ENCODE results near the gene CUX1. TPM values are rescaled to one million over a fixed set of nuclear protein-coding genes. Genes with fewer than 3 reads are reported as not detected.

Gene CUX1
- total and polyA plus RNA-seq, 9 donors, result 42.2 to 151 (median 126) TPM

GRCh38 chr7:102266541-102266940, 449.1 kb downstream of the CUX1 start:
- no peak for DNase-seq
- no peak overlapping the region for H3K27ac ChIP-seq
- H3K9me3 ChIP-seq, result no peaks in the 10 kb centered on the region
- H3K36me3 ChIP-seq, result no peaks in the 10 kb centered on the region
- TF ChIP-seq POLR2A (IDR thresholded peaks at IDR 0.05) (no peak), EP300 (IDR thresholded peaks at IDR 0.05) (no peak), CTCF (IDR thresholded peaks at IDR 0.05) (no peak)
- no peak overlapping the region for H3K4me3 ChIP-seq
- H3K4me1 ChIP-seq (ENCODE audit: insufficient read depth), result no peaks in the 10 kb centered on the region
- intact Hi-C loops (cut with DNase I), result no loop called here
- H3K27me3 ChIP-seq, result no peaks in the 10 kb centered on the region
- 62 to 72% (median 66%) methylated on average over 14 of the region's 14 CpGs for WGBS, 3 donors

GRCh38 chr7:102268635-102269034, 451.2 kb downstream of the CUX1 start:
- intact Hi-C loops (cut with DNase I), result no loop called here
- Histone ChIP-seq H3K36me3 (no peaks in the 10 kb centered on the region), H3K9me3 (no peaks in the 10 kb centered on the region), H3K27me3 (no peaks in the 10 kb centered on the region), H3K4me1 (ENCODE audit: insufficient read depth) (peaks cover 2% of the 10 kb centered on the region), H3K27ac (no peak overlapping the region), H3K4me3 (no peak overlapping the region)
- no peak for TF ChIP-seq POLR2A (IDR thresholded peaks at IDR 0.05)
- 84 to 92% (median 85%) methylated on average over 10 of the region's 10 CpGs for WGBS, 3 donors
- DNase-seq, result no peak

GRCh38 chr7:102270178-102270887, 452.9 kb downstream of the CUX1 start:
- 62 to 69% (median 68%) methylated on average over 11 to 13 of the region's 13 CpGs for WGBS, 3 donors

DNA sequence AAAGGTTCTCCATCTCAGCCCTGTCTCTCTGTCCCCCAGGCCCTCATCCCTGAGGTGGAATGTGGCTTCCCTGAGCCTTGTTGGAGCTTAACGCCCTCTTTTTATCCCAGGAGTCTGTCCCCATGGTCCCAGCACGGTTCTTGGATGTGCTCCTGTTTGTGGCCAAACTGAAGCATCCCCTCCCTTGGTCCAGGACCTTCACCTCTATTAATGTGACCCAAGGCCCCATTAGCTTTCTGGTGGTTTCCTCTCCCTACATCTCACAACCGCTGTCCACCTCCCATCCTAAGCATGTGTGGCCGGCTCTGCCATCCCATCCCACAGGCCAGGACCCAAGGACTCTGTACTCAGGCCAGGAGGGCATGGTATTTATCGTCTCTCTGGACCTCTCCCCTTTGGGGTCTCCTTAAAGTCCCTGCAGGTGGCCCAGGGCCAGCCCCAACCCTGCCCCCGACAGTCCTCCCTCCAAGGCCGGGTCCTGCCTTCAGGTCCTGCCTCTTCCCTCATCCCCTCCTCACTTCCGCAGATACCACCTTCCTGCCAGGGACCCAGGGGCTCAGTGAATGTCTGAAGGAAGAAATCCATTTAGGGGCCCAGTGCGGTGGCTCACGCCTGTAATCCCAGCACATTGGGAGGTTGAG, 453.9 kb downstream of the CUX1 start:
- TF ChIP-seq CTCF (IDR thresholded peaks at IDR 0.05) (no peak), EP300 (IDR thresholded peaks at IDR 0.05) (no peak), POLR2A (IDR thresholded peaks at IDR 0.05) (no peak)
- no peaks in the 10 kb centered on the region for H3K27me3 ChIP-seq
- H3K9me3 ChIP-seq, result no peaks in the 10 kb centered on the region
- H3K4me1 ChIP-seq (ENCODE audit: insufficient read depth), result peaks cover 2% of the 10 kb centered on the region
- intact Hi-C loops (cut with DNase I), result loop anchor here in 3 of 4 donors (5.0 to 10.0 kb wide), 5 partner anchors 586 to 729 kb away; no protein-coding TSS in a partner anchor
- H3K27ac ChIP-seq, result no peak overlapping the region
- no peaks in the 10 kb centered on the region for H3K36me3 ChIP-seq
- WGBS, 3 donors, result 92 to 98% (median 95%) methylated on average over 10 of the region's 10 CpGs
- no peak for DNase-seq
- H3K4me3 ChIP-seq, result no peak overlapping the region

More at GRCh38 chr7:102270178-102270887, 452.9 kb downstream of the CUX1 start:
- TF ChIP-seq CTCF (IDR thresholded peaks at IDR 0.05) (no peak), POLR2A (IDR thresholded peaks at IDR 0.05) (no peak), EP300 (IDR thresholded peaks at IDR 0.05) (no peak)
- H3K27ac ChIP-seq, result no peak overlapping the region
- H3K27me3 ChIP-seq, result no peaks in the 10 kb centered on the region
- H3K36me3 ChIP-seq, result no peaks in the 10 kb centered on the region
- H3K9me3 ChIP-seq, result no peaks in the 10 kb centered on the region
- H3K4me1 ChIP-seq (ENCODE audit: insufficient read depth), result peaks cover 2% of the 10 kb centered on the region
- intact Hi-C loops (cut with DNase I), result loop anchor here in 3 of 4 donors (5.0 to 10.0 kb wide), 5 partner anchors 586 to 728 kb away; no protein-coding TSS in a partner anchor
- no peak overlapping the region for H3K4me3 ChIP-seq
- no peak for DNase-seq

All from ovary (tissue), 9 donors.